DMS114 treated with DMSO at 0.1 percent for 48 hours (cell line): Measurements from ENCODE around the gene CERS1.

Source experiments
- DNase-seq: peaks from one replicate; lab custom pipeline; 2025; ENCODE audit not compliant: unreplicated experiment; lab: John Stamatoyannopoulos, UW

CERS1 gene

GRCh38 chr19:18895824-18896341 lies at the start of gene CERS1:
Gene CERS1 (minus strand): TSS chr19:18896158. CDS start chr19:18896072, 86 bp downstream.
- no peak for DNase-seq

- no peak for DNase-seq
Measured at GRCh38 chr19:18945297-18945696, 49.3 kb upstream of the CERS1 start.

- DNase-seq: no peak
Measured at GRCh38 chr19:18943465-18943864, 47.5 kb upstream of the CERS1 start.

- no peak for DNase-seq
Measured at GRCh38 chr19:18942692-18943091, 46.7 kb upstream of the CERS1 start.

- DNase-seq: no peak
Measured at GRCh38 chr19:18941628-18942354, 45.8 kb upstream of the CERS1 start.

- DNase-seq: no peak
Measured at GRCh38 chr19:18940769-18941627, 45.0 kb upstream of the CERS1 start, which contains the start of gene HOMER3. Gene HOMER3 (minus strand): TSS chr19:18941217. CDS start chr19:18938982, 2,235 bp downstream.

GRCh38 chr19:18939922-18940768 lies 44.2 kb upstream of the CERS1 start:
- no peak for DNase-seq

- DNase-seq: no peak
Measured at GRCh38 chr19:18939163-18939562, 43.2 kb upstream of the CERS1 start.

GRCh38 chr19:18933297-18933696 lies 37.3 kb upstream of the CERS1 start:
- DNase-seq: no peak

GRCh38 chr19:18932216-18932841 lies 36.4 kb upstream of the CERS1 start:
- no peak for DNase-seq

GRCh38 chr19:18931316-18932162 lies 35.6 kb upstream of the CERS1 start:
- no peak for DNase-seq

GRCh38 chr19:18929311-18929710 lies 33.4 kb upstream of the CERS1 start:
- no peak for DNase-seq

- no peak for DNase-seq
Measured at GRCh38 chr19:18928018-18928805, 32.3 kb upstream of the CERS1 start.

- no peak for DNase-seq
Measured at GRCh38 chr19:18924684-18925213, 28.8 kb upstream of the CERS1 start.

- DNase-seq: no peak
Measured at GRCh38 chr19:18922228-18922985, 26.4 kb upstream of the CERS1 start.

GRCh38 chr19:18921593-18921992 lies 25.6 kb upstream of the CERS1 start:
- no peak for DNase-seq

- DNase-seq: no peak
Measured at GRCh38 chr19:18920400-18920799, 24.4 kb upstream of the CERS1 start.

- DNase-seq: no peak
Measured at GRCh38 chr19:18919900-18920214, 23.9 kb upstream of the CERS1 start.
